Lower lobe of right lung (tissue), 2 donors: Measurements from ENCODE around the gene SEC22C. TPM values are rescaled to one million over a fixed set of nuclear protein-coding genes. Genes with fewer than 3 reads are reported as not detected.

Source experiments
- ATAC-seq, 2 donors: fragments of 200-7000 bp; cut with Tn5 transposase; one replicate each; pipeline ENCODE4 v1.9.1; 2020 to 2022; ENCODE audit warnings: mild to moderate bottlenecking in 2 of 2, moderate library complexity in 2 of 2
- DNase-seq: peaks from one replicate; pipeline ENCODE4 v3.0.0-alpha.2; 2020
- H3K27ac ChIP-seq: fragments of 200-600 bp; one replicate; pipeline ENCODE4 v1.8.0; 2022
- H3K27me3 ChIP-seq: fragments of 200-600 bp; one replicate; pipeline ENCODE4 v1.8.0; 2022; ENCODE audit warnings: low read depth
- H3K36me3 ChIP-seq: fragments of 200-600 bp; one replicate; pipeline ENCODE4 v1.8.0; 2022; ENCODE audit warnings: mild to moderate bottlenecking
- H3K4me1 ChIP-seq: fragments of 200-600 bp; one replicate; pipeline ENCODE4 v1.8.0; 2022
- H3K4me3 ChIP-seq: fragments of 200-600 bp; one replicate; pipeline ENCODE4 v1.8.0; 2022; ENCODE audit warnings: mild to moderate bottlenecking
- H3K9me3 ChIP-seq: fragments of 200-600 bp; one replicate; pipeline ENCODE4 v1.8.0; 2022
- intact Hi-C: fragments of 100-400 bp; cut with DNase I; formaldehyde crosslinking; loops from one replicate; pipeline ENCODE4 v1.11.0; 2022
- total RNA-seq: library from RNA; stranded (reverse); fragmentation: NEBNext Ultra II Directional; extraction: Animal tissue kit (Norgen Biotek cat#: 25700); gene quantifications from one replicate; pipeline ENCODE4 v1.2.1, GENCODE V29; 2021
- TF ChIP-seq, protein P1 (sequence below): fragments of 200-600 bp; IDR thresholded peaks from one replicate; pipeline ENCODE4 v1.8.0; 2022; ENCODE audit warnings: antibody characterized with exemption, mild to moderate bottlenecking
- donor health status: DM: no; HTN: yes; CAD: no; lungs with severe emphysema.

SEC22C gene
- total RNA-seq, 1 donor from 2014 or later: 51.3 TPM

DNA sequence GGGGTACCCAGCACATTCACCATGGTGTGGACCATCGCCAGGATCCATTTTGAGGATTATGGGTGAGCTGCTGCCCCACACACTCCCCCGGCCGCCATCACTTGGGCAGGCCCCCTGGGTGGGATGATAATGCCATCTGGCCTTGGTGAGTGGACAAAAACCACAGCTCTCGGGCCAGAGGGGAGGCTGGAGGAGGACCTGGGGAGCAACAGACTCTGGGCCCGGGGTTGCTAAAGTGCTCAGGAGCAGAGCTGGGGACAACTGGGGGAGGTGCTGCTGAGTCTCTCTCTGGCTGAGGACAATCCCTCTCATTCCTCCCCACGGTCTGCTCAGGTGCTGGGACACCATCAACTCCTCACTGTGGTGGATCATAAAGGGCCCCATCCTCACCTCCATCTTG is 50.3 kb downstream of the SEC22C start:
- H3K4me1 ChIP-seq: peaks cover 29% of the 10 kb centered on the region
- intact Hi-C loops: no loop called here
- peaks cover 40% of the 10 kb centered on the region for H3K36me3 ChIP-seq
- TF ChIP-seq, protein P1, sequence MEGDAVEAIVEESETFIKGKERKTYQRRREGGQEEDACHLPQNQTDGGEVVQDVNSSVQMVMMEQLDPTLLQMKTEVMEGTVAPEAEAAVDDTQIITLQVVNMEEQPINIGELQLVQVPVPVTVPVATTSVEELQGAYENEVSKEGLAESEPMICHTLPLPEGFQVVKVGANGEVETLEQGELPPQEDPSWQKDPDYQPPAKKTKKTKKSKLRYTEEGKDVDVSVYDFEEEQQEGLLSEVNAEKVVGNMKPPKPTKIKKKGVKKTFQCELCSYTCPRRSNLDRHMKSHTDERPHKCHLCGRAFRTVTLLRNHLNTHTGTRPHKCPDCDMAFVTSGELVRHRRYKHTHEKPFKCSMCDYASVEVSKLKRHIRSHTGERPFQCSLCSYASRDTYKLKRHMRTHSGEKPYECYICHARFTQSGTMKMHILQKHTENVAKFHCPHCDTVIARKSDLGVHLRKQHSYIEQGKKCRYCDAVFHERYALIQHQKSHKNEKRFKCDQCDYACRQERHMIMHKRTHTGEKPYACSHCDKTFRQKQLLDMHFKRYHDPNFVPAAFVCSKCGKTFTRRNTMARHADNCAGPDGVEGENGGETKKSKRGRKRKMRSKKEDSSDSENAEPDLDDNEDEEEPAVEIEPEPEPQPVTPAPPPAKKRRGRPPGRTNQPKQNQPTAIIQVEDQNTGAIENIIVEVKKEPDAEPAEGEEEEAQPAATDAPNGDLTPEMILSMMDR: no peak
- H3K4me3 ChIP-seq: no peak overlapping the region
- H3K9me3 ChIP-seq: no peaks in the 10 kb centered on the region
- no peak for DNase-seq
- H3K27me3 ChIP-seq: no peaks in the 10 kb centered on the region
- H3K27ac ChIP-seq: peak overlapping the region; percentile 36
- no peak for ATAC-seq

GRCh38 chr3:42530073-42530472 is 51.7 kb downstream of the SEC22C start:
- peak overlapping the region; percentile 56 for H3K27ac ChIP-seq
- H3K4me3 ChIP-seq: no peak overlapping the region
- no peaks in the 10 kb centered on the region for H3K9me3 ChIP-seq
- ATAC-seq (no peak), DNase-seq (no peak)
- H3K36me3 ChIP-seq: peaks cover 52% of the 10 kb centered on the region
- peaks cover 29% of the 10 kb centered on the region for H3K4me1 ChIP-seq
- intact Hi-C loops: no loop called here
- H3K27me3 ChIP-seq: no peaks in the 10 kb centered on the region
- TF ChIP-seq, protein P1: no peak

DNA sequence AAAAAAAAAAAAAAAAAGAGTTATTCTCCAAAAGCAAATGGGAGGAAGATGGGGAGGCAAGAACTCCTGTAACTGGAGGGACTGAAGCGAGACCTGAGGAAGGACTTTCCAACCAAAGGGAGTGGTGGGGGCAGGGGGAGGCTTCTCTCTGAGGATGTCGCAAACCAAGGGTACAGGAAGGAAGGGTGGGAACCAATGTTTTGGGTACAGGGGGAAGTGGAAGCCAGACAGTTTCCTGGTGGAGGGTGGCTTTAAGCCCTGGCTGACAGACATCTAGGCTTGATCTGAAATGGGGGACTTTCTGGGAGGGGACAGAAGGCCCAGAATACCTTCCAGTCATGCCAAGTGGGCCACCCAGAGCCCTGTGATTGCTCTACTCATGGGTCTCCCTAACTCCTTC is 52.3 kb downstream of the SEC22C start:
- Histone ChIP-seq H3K4me1 (peaks cover 29% of the 10 kb centered on the region), H3K36me3 (peaks cover 51% of the 10 kb centered on the region), H3K27ac (peak overlapping the region; percentile 56), H3K27me3 (no peaks in the 10 kb centered on the region), H3K4me3 (no peak overlapping the region), H3K9me3 (no peaks in the 10 kb centered on the region)
- intact Hi-C loops: no loop called here
- ATAC-seq: peak in 1 of 2 donors; percentile 47
- DNase-seq: peak; percentile 47
- TF ChIP-seq, protein P1: no peak

DNA sequence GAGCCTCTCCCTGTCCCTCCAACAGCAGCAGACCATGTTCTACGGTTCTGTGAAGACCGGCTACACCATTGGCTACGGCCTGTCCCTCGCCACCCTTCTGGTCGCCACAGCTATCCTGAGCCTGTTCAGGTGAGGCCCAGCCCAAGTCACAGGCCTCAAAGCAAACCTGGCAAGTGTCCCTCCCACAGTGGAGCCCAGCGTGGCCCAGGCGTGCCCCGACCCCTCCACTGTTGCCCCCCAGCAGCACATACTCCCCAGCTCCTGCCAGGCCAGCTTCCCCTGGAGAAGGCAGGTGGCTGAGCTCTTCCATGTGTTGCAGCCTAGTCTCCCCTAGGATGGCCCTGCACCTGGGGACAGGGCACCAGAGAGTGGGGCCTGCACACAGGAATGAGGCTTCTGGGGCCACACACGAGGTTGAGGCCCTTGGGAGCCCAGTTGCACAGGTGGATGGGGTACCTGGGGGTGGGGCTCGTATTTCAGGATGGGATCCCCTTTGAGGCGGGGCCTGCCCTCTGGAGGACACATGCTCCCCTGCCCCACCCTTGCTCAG is 54.3 kb downstream of the SEC22C start:
- peaks cover 51% of the 10 kb centered on the region for H3K36me3 ChIP-seq

DNA sequence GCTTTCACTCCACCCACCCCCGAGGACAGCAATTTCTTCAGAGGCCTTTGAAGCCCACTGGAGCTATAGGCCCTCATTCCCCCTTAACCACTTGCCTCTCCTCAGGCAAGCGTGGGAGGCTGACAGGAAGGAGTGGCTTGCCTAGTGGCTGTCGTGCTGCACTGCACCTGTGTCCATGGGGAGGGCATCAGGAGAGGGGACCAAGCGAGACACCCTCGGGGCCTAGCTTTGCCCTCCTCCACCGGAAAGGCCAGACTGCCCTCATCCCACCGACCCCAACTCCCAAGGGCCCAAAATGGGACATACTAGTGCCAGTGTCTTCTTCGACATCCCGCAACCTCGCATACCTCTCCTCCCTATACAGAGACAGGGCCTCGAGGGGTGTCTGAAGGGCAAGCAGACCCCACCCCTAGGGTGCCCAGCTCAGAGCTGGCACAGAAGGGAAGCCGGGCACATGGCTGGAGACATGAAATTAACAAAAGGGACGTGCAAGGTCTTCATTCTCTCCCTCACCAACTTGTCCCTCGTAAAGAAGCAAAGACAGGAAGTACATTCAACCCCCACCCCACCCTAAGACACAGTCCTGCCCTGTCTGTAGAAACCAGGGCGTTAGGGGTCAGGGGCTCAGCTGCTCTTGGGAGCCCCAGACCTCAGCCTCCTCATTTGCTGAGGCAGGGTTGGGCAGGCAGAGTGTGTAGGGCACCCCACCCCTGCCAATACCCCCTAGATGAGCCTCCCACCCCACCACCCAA is 55.0 kb downstream of the SEC22C start:
- Histone ChIP-seq H3K4me3 (no peak overlapping the region), H3K36me3 (peaks cover 45% of the 10 kb centered on the region), H3K4me1 (peaks cover 23% of the 10 kb centered on the region), H3K27me3 (no peaks in the 10 kb centered on the region), H3K9me3 (no peaks in the 10 kb centered on the region), H3K27ac (peak overlapping the region; percentile 32)
- TF ChIP-seq, protein P1: no peak
- intact Hi-C loops: no loop called here
- no peak for DNase-seq
- ATAC-seq: no peak

More for the DNA sequence above, 54.3 kb downstream of the SEC22C start:
- Histone ChIP-seq H3K9me3 (no peaks in the 10 kb centered on the region), H3K27me3 (no peaks in the 10 kb centered on the region), H3K4me3 (no peak overlapping the region), H3K27ac (peak overlapping the region; percentile 32), H3K4me1 (peaks cover 23% of the 10 kb centered on the region)
- ATAC-seq (no peak), DNase-seq (peak; percentile 24)
- TF ChIP-seq, protein P1: no peak
- intact Hi-C loops: no loop called here
